ENCODE data around the gene FFAR1. TPM values are rescaled to one million over a fixed set of nuclear protein-coding genes. Genes with fewer than 3 reads are reported as not detected.

Gene FFAR1
- not detected in 3 replicates for polyA plus RNA-seq
- polyA plus RNA-seq (2011; ENCODE audit: low read depth), result not detected
- polyA plus RNA-seq (2011; cell fraction: cytosol; rRNA removed), result not detected in 2 replicates
- polyA plus RNA-seq (2011; cell fraction: nucleus; rRNA removed), result not detected in 2 replicates
- not detected in 2 replicates for polyA plus RNA-seq (2012; ENCODE audit: low replicate concordance)
- polyA minus RNA-seq, result not detected in 3 replicates
- not detected for polyA minus RNA-seq (2011; cell fraction: cytosol; rRNA and poly(A)+ RNA removed)
- not detected in 2 replicates for polyA minus RNA-seq (2011; cell fraction: nucleus; rRNA and poly(A)+ RNA removed)

- DNase-seq (ENCODE audit: low read depth, low spot score), result no peak
- H3K4me2 ChIP-seq (ENCODE audit: control insufficient read depth, extremely low read depth, insufficient read depth, low read depth, low read length), result no peak within 1 kb of the TSS
- no peak within 1 kb of the TSS for H3K4me3 ChIP-seq (ENCODE audit: control insufficient read depth in 2 of 3, extremely low read depth in 1 of 3, insufficient read depth in 2 of 3, low read depth in 1 of 3, low read length in 3 of 3)
- no peaks in the 10 kb centered on the region for H3K9me1 ChIP-seq (ENCODE audit: control insufficient read depth, extremely low read depth, insufficient read depth, low read length)
- dilution Hi-C loops (cut with MboI; ENCODE audit: extremely low pct_ligation_motif_present, low sequenced_read_pairs), result no loop called here
- H3K27me3 ChIP-seq (ENCODE audit: control insufficient read depth, extremely low read depth, insufficient read depth, low read length), result peaks cover 25% of the 10 kb centered on the region
- no peak for FAIRE-seq
- H3K4me1 ChIP-seq (ENCODE audit: control insufficient read depth, extremely low read depth, insufficient read depth, low read length), result no peaks in the 10 kb centered on the region
- no peak within 1 kb of the TSS for H3K9ac ChIP-seq (ENCODE audit: control insufficient read depth, extremely low read depth, insufficient read depth, low read length)
- TF ChIP-seq CTCF (optimal IDR thresholded peaks at IDR 0.05 in 1 of 3, IDR thresholded peaks at IDR 0.05 in 1 of 3, conservative IDR thresholded peaks at IDR 0.05 in 1 of 3; ENCODE audit: extremely low read depth in 1 of 3, insufficient read depth in 2 of 3, low read length in 3 of 3) (no peak), EZH2 (IDR thresholded peaks at IDR 0.05; ENCODE audit: low read length) (no peak)
- H4K20me1 ChIP-seq (ENCODE audit: control insufficient read depth, extremely low read depth, insufficient read depth, low read length), result no peaks in the 10 kb centered on the region
- H3K79me2 ChIP-seq (ENCODE audit: control insufficient read depth, insufficient read depth, low read length), result no peaks in the 10 kb centered on the region
- H3K27ac ChIP-seq (ENCODE audit: control insufficient read depth, insufficient read depth, low read length), result no peak within 1 kb of the TSS
- no peak within 1 kb of the TSS for H2AFZ ChIP-seq (ENCODE audit: control insufficient read depth, low read length)
- no peaks in the 10 kb centered on the region for H3K36me3 ChIP-seq (ENCODE audit: control insufficient read depth in 2 of 2, extremely low read depth in 1 of 2, insufficient read depth in 2 of 2, low read length in 2 of 2)
- H3K9me3 ChIP-seq (ENCODE audit: control insufficient read depth, low read depth, low read length), result no peaks in the 10 kb centered on the region
Observed at GRCh38 chr19:35347171-35347929, at the start of gene FFAR1. Gene FFAR1, plus strand, starts transcription at chr19:35347902. Its CDS starts 3,650 bp downstream, at chr19:35351552.

- no peaks in the 10 kb centered on the region for H3K9me3 ChIP-seq (ENCODE audit: control insufficient read depth, low read depth, low read length)
- no peaks in the 10 kb centered on the region for H3K9me1 ChIP-seq (ENCODE audit: control insufficient read depth, extremely low read depth, insufficient read depth, low read length)
- no peak overlapping the region for H3K4me3 ChIP-seq (ENCODE audit: control insufficient read depth in 2 of 3, extremely low read depth in 1 of 3, insufficient read depth in 2 of 3, low read depth in 1 of 3, low read length in 3 of 3)
- FAIRE-seq (no peak), DNase-seq (ENCODE audit: low read depth, low spot score) (no peak)
- dilution Hi-C loops (cut with MboI; ENCODE audit: extremely low pct_ligation_motif_present, low sequenced_read_pairs), result no loop called here
- H3K79me2 ChIP-seq (ENCODE audit: control insufficient read depth, insufficient read depth, low read length), result no peaks in the 10 kb centered on the region
- H2AFZ ChIP-seq (ENCODE audit: control insufficient read depth, low read length), result no peak overlapping the region
- H4K20me1 ChIP-seq (ENCODE audit: control insufficient read depth, extremely low read depth, insufficient read depth, low read length), result no peaks in the 10 kb centered on the region
- no peak overlapping the region for H3K9ac ChIP-seq (ENCODE audit: control insufficient read depth, extremely low read depth, insufficient read depth, low read length)
- H3K36me3 ChIP-seq (ENCODE audit: control insufficient read depth in 2 of 2, extremely low read depth in 1 of 2, insufficient read depth in 2 of 2, low read length in 2 of 2), result no peaks in the 10 kb centered on the region
- H3K4me2 ChIP-seq (ENCODE audit: control insufficient read depth, extremely low read depth, insufficient read depth, low read depth, low read length), result no peak overlapping the region
- TF ChIP-seq EZH2 (IDR thresholded peaks at IDR 0.05; ENCODE audit: low read length), result no peak
- TF ChIP-seq CTCF (optimal IDR thresholded peaks at IDR 0.05 in 1 of 3, IDR thresholded peaks at IDR 0.05 in 1 of 3, conservative IDR thresholded peaks at IDR 0.05 in 1 of 3; ENCODE audit: extremely low read depth in 1 of 3, insufficient read depth in 2 of 3, low read length in 3 of 3), result no peak
- H3K4me1 ChIP-seq (ENCODE audit: control insufficient read depth, extremely low read depth, insufficient read depth, low read length), result no peaks in the 10 kb centered on the region
- H3K27me3 ChIP-seq (ENCODE audit: control insufficient read depth, extremely low read depth, insufficient read depth, low read length), result peaks cover 27% of the 10 kb centered on the region
- no peak overlapping the region for H3K27ac ChIP-seq (ENCODE audit: control insufficient read depth, insufficient read depth, low read length)
Observed at GRCh38 chr19:35297922-35298321, 49.8 kb upstream of the FFAR1 start.

Measured in keratinocyte (primary cell).